GM19372 (cell line): ENCODE measurements around the gene F8A2.
A peak's percentile ranks its signal among the peaks of the same experiment; 100 is the strongest.
"Not testable (repeated sequence)": the region's sequence is repeated elsewhere in the genome, so short reads cannot be mapped to it uniquely, and the experiment has no call there.

ENCODE experiments used
- ATAC-seq: cut with Tn5 transposase; IDR thresholded peaks from one replicate; pipeline ENCODE4 v1.9.1; 2021; ENCODE audit warnings: mild to moderate bottlenecking, low read depth, moderate library complexity; ENCODE audit not compliant: unreplicated experiment

Gene F8A2

DNA sequence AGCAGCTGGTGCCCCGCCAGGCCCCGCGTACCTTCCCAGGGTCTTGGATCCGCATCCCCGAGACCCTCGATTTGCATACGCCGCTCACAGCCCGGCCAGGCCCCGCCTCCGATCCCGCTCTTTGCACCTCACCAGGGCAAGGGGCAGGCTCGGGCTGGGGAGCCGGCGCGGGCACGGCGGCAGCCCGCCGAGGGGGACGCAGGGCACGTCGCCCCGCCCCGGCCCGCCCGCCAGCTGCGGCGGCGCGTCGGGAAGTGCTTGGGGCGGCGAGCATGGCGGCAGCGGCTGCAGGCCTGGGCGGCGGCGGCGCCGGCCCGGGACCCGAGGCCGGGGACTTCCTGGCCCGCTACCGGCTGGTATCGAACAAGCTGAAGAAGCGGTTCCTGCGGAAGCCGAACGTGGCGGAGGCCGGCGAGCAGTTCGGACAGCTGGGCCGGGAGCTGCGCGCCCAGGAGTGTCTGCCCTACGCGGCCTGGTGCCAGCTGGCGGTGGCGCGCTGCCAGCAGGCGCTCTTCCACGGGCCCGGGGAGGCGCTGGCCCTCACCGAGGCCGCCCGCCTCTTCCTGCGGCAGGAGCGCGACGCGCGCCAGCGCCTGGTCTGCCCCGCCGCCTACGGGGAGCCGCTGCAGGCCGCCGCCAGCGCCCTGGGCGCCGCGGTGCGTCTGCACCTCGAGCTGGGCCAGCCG, at the start of gene F8A2:
F8A2 (plus strand) TSS at position 253 of the 686 bp plus-strand sequence; CDS start at position 273, 20 bp downstream.
- peak; percentile 80 for ATAC-seq

DNA sequence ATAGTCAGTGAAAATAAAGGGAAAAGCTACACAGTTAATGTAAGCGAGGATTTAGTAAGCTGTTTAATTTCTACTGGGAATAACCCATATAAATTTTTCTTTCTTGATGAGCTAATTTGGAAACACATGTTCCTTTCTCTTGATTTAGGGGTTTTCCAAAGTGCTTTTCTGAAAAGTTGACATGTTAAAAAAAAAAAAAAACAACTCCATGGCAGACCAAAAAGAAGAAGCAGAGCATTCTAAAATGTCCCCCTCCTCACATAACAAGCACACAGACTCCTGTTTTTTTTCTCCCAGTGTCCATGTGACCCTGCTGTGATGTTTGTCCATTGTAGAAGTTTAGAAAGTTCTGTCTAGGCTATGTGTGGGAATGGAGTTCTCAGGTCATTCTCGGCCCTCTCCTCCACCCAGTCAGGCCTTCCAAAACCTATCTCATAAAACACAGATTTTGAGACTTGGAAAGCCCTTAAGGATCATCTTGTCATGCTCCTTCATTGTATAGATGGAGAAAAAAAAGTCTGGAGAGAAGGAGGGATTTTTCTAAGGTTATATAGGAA, 48.3 kb upstream of the F8A2 start:
- ATAC-seq: no peak

GRCh38 chrX:155334486-155335336, 47.2 kb upstream of the F8A2 start, which contains the start of gene CLIC2:
CLIC2 (minus strand) TSS chrX:155334614; CDS start chrX:155334427, 187 bp downstream.
- no peak for ATAC-seq

DNA sequence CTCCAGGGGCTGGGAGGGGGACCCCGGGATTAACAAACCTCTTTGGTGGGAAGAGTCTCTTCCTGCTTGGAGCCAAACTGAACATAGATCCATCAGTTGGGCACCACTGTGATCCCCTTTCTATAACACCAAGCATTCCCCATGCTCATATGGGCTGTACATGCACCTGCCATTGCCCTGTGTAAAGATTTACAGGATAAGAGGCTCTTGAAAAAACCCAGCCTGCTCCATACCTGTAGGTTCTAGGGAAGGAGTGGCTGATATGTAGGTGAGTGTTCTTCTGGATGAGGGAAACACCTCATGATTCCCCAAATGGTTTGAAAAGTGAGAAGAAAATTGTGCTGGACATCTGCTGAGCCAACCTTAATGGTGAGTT, 46.6 kb upstream of the F8A2 start:
- not testable (repeated sequence) for ATAC-seq

DNA sequence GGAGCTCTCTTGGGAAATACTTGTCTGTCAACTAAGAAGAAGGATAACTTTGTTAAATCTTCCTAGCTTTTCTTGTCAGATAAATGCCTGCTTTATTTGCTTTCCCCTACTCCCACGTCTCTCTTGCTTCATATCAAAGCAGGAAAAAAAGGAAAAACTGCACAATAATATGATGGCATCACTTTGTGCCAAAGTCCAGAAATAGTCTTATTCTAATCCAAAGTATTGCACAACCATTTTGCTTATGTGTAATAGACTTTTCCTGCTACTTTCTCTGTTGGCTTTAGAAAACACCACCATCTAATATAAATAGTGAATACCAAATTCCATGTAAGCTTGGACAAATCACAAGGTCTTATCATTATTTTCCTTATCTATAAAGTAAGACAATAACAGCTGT, 36.2 kb upstream of the F8A2 start:
- ATAC-seq: not testable (repeated sequence)

GRCh38 chrX:155349448-155349847, 32.4 kb upstream of the F8A2 start:
- ATAC-seq: not testable (repeated sequence)

- ATAC-seq: not testable (repeated sequence)
Observed at GRCh38 chrX:155363712-155364111, 18.2 kb upstream of the F8A2 start.

GRCh38 chrX:155373777-155374458, 8.0 kb upstream of the F8A2 start:
- ATAC-seq: not testable (repeated sequence)

GRCh38 chrX:155379802-155380201, 2.1 kb upstream of the F8A2 start:
- not testable (repeated sequence) for ATAC-seq

DNA sequence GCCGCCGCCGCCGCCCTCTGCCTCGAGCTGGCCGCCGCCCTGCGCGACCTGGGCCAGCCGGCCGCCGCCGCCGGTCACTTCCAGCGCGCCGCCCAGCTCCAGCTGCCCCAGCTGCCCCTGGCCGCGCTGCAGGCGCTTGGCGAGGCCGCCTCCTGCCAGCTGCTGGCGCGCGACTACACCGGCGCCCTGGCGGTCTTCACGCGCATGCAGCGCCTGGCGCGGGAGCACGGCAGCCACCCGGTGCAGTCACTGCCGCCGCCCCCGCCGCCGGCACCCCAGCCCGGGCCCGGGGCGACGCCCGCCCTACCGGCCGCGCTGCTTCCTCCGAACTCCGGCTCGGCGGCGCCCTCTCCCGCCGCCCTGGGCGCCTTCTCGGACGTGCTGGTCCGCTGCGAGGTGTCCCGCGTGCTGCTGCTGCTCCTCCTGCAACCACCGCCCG, 653 bp downstream of the F8A2 start:
- peak; percentile 42 for ATAC-seq

GRCh38 chrX:155389634-155390033, 7.7 kb downstream of the F8A2 start:
- no peak for ATAC-seq

- not testable (repeated sequence) for ATAC-seq
Observed at GRCh38 chrX:155394747-155395276, 12.9 kb downstream of the F8A2 start.

DNA sequence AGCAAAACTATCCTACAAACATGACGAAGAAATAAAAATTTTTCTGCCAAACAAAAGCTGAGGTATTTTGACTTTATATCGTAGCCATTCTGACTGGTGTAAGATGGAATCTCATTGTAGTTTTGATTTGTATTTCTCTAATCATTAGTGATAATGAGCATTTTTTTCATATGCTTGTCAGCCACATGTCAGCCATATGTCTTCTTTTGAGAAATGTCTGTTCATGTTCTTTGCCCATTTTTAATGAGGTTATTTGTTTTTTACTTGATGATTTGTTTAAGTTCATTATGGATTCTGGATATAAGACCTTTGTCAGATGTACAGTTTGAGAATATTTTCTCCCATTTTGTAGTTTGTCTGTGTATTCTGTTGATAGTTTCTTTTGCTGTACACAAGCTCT, 24.5 kb downstream of the F8A2 start:
- no peak for ATAC-seq

DNA sequence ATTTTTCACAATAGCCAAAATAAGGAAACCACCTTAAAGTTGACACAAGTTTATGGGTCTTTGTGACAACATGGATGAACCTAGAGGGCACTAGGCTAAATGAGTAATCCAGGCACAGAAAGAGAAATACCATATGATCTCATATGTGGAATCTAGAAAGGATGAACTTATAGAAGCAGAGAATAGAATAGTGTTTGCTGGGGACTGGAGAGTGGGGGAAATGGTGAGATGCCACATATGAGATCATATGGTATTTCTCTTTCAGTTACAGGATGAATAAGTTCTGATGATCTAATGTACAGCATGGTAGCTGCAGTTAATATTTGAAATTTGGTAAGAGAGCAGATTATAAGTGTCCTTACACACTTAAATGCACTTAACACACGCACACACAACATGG, 35.9 kb downstream of the F8A2 start:
- ATAC-seq: no peak
